CD4-positive, alpha-beta T cell (primary cell): ENCODE data around the gene SNX14. TPM values are rescaled to one million over a fixed set of nuclear protein-coding genes. Genes with fewer than 3 reads are reported as not detected.
A peak's percentile ranks its signal among the peaks of the same experiment; 100 is the strongest.

Experiments
- ATAC-seq: fragments of 200-7000 bp; cut with Tn5 transposase; one replicate; pipeline ENCODE4 v1.10.0; 2022; ENCODE audit warnings: mild to moderate bottlenecking; ENCODE audit not compliant: poor library complexity
- CTCF ChIA-PET: fragments of 350-600 bp; sonication (Branson Sonifier 250); formaldehyde crosslinking; loops from one replicate; lab custom pipeline; 2021; ENCODE audit warnings: antibody characterized with exemption, inconsistent platforms; lab: Charles Lee
- POLR2A ChIA-PET: fragments of 350-600 bp; sonication (Branson Sonifier 250); formaldehyde crosslinking; loops from one replicate; lab custom pipeline; 2021; ENCODE audit warnings: antibody characterized with exemption, inconsistent platforms; lab: Charles Lee
- DNase-seq, 14 experiments: peaks; one replicate each; pipeline ENCODE4 v3.0.0-alpha.2; 2013 to 2020; ENCODE audit warnings: mixed read lengths in 2 of 14
- H3K27ac ChIP-seq, 2 donors: one replicate each; pipeline versions ENCODE4 v1.5.1 to v1.7.0; 2013; ENCODE audit warnings: low read length in 2 of 2, low read depth in 1 of 2, mild to moderate bottlenecking in 1 of 2
- H3K27me3 ChIP-seq, 2 experiments: 1 replicate in 1 of 2; 2 replicates in 1 of 2; pipeline versions ENCODE4 v1.6.1 to v1.7.0; 2013; ENCODE audit warnings: low read length in 2 of 2, control low read depth in 1 of 2, mild to moderate bottlenecking in 1 of 2, moderate library complexity in 1 of 2; ENCODE audit not compliant: insufficient read depth in 2 of 2, control insufficient read depth in 1 of 2
- H3K36me3 ChIP-seq: one replicate; pipeline ENCODE4 v1.6.1; 2013; ENCODE audit warnings: low read length, control low read depth; ENCODE audit not compliant: insufficient read depth
- H3K4me1 ChIP-seq: one replicate; pipeline ENCODE4 v1.6.1; 2013; ENCODE audit warnings: low read length, control low read depth; ENCODE audit not compliant: insufficient read depth
- H3K4me3 ChIP-seq: one replicate; pipeline ENCODE4 v1.5.1; 2013; ENCODE audit warnings: mild to moderate bottlenecking, low read length, moderate library complexity
- H3K9me3 ChIP-seq, 2 experiments: 1 replicate in 1 of 2; 2 replicates in 1 of 2; pipeline versions ENCODE4 v1.6.1 to v1.7.0; 2013; ENCODE audit warnings: low read length in 2 of 2, mild to moderate bottlenecking in 2 of 2, control low read depth in 1 of 2, moderate library complexity in 1 of 2; ENCODE audit not compliant: control insufficient read depth in 1 of 2, insufficient read depth in 1 of 2
- H3K27ac Mint-ChIP-seq: one replicate; pipeline ENCODE4 v1.8.0; 2020; ENCODE audit warnings: mixed read lengths
- H3K27me3 Mint-ChIP-seq: one replicate; pipeline ENCODE4 v1.8.0; 2021; ENCODE audit warnings: mixed read lengths
- H3K36me3 Mint-ChIP-seq: one replicate; pipeline ENCODE4 v1.8.0; 2021; ENCODE audit warnings: low read depth, mixed read lengths
- H3K4me1 Mint-ChIP-seq: one replicate; pipeline ENCODE4 v1.8.0; 2021; ENCODE audit warnings: low read depth, mixed read lengths
- H3K4me3 Mint-ChIP-seq: one replicate; pipeline ENCODE4 v1.8.0; 2020; ENCODE audit warnings: mild to moderate bottlenecking, mixed read lengths
- H3K9me3 Mint-ChIP-seq: one replicate; pipeline ENCODE4 v1.8.0; 2020; ENCODE audit warnings: mixed read lengths
- CTCF ChIP-seq: fragments of 200-600 bp; IDR thresholded peaks from one replicate; pipeline ENCODE4 v1.8.0; 2022; ENCODE audit warnings: antibody characterized with exemption, mild to moderate bottlenecking
- intact Hi-C, 2 experiments: fragments of 100-400 bp; cut with DNase I in 1 of 2; cut with micrococcal nuclease in 1 of 2; formaldehyde crosslinking; loops; one replicate each; pipeline versions ENCODE4 v1.15.1 to v1.9.0; 2023 to 2025; cut with DNase I, micrococcal nuclease
- polyA plus RNA-seq, 2 donors: library from polyadenylated mRNA; unstranded; fragments of 120-200 nt; gene quantifications; one replicate each; pipeline ENCODE4 v1.2.1, GENCODE V29; 2013
- total RNA-seq, 174 experiments: library from RNA in 2 of 174; stranded (reverse) in 2 of 174; gene quantifications; one replicate each; pipeline ENCODE4 v1.2.3 and lab custom pipeline; 2021 to 2026

The SNX14 gene
- total RNA-seq (10 to 100 TPM; 30.8 to 31.5 TPM), total RNA-seq (lab: John Stamatoyannopoulos, UW) (9.8 to 85.2 (median 37.2) reads per million in 172 experiments)
- polyA plus RNA-seq (2013, experiment 1 of 2): 58.1 TPM
- polyA plus RNA-seq (2013, experiment 2 of 2): 50.8 TPM

GRCh38 chr6:85593438-85594196 lies at the start of gene SNX14:
Gene SNX14, minus strand, starts transcription at chr6:85593858. Its CDS starts 140 bp downstream, at chr6:85593718.
- Mint-ChIP-seq H3K9me3 (no peaks in the 10 kb centered on the region), H3K4me1 (peaks cover 58% of the 10 kb centered on the region), H3K36me3 (peaks cover 46% of the 10 kb centered on the region), H3K27me3 (no peaks in the 10 kb centered on the region), H3K27ac (peak within 1 kb of the TSS; percentile 85), H3K4me3 (peak within 1 kb of the TSS; percentile 95)
- ChIA-PET CTCF (interaction anchor here (0.7 to 2.5 kb wide), 5 partner anchors 33 to 85 kb away, joined by 3 to 8 read pairs (median 4); partner anchors contain the start of gene SYNCRIP), POLR2A (interaction anchor here (0.6 to 5.6 kb wide), 16 partner anchors 8 to 1734 kb away, joined by 3 to 174 read pairs (median 4); partner anchors contain the start of genes CYB5R4 and SYNCRIP)
- intact Hi-C loops: loop anchor here (1.0 to 5.0 kb wide), 3 partner anchors 49 to 85 kb away; partner anchors contain the start of gene SYNCRIP (in 2 of the 2)
- Histone ChIP-seq H3K36me3 (peaks cover 6% of the 10 kb centered on the region), H3K4me1 (peaks cover 25% of the 10 kb centered on the region), H3K27me3 (no peaks in the 10 kb centered on the region), H3K9me3 (peaks cover 0 to 3% of the 10 kb centered on the region in 2 experiments), H3K4me3 (peak within 1 kb of the TSS; percentile 86), H3K27ac (peak within 1 kb of the TSS; percentile 92 to 93)
- peak; percentile 56 to 89 (median 66) for DNase-seq
- no peak for TF ChIP-seq CTCF
- peak; percentile 72 for ATAC-seq

GRCh38 chr6:85642774-85643536 lies 49.3 kb upstream of the SNX14 start, which contains the start of gene SYNCRIP:
Gene SYNCRIP, minus strand, starts transcription at chr6:85642886. Its CDS starts 1,447 bp downstream, at chr6:85641439.
- ChIA-PET POLR2A (interaction anchor here (0.6 to 9.8 kb wide), 11 partner anchors 9 to 1783 kb away, joined by 3 to 849 read pairs (median 7); partner anchors contain the start of genes CYB5R4, NT5E and SNX14), CTCF (interaction anchor here (1.2 to 2.3 kb wide), 4 partner anchors 27 to 51 kb away, joined by 3 to 14 read pairs (median 7); partner anchors contain the start of gene SNX14)
- DNase-seq: peak; percentile 94 to 99 (median 98)
- peak within 1 kb of the TSS; percentile 96 to 99 for H3K27ac ChIP-seq
- no peaks in the 10 kb centered on the region for H3K27me3 Mint-ChIP-seq
- H3K9me3 Mint-ChIP-seq: no peaks in the 10 kb centered on the region
- no peaks in the 10 kb centered on the region for H3K27me3 ChIP-seq
- peak within 1 kb of the TSS; percentile 100 for H3K4me3 Mint-ChIP-seq
- intact Hi-C loops: loop anchor here (1.0 to 10.0 kb wide), 4 partner anchors 35 to 1778 kb away; partner anchors contain the start of gene SNX14 (in 1 of the 2)
- H3K27ac Mint-ChIP-seq: peak within 1 kb of the TSS; percentile 100
- ATAC-seq: peak; percentile 78
- peak within 1 kb of the TSS; percentile 88 for H3K4me3 ChIP-seq
- TF ChIP-seq CTCF: no peak
- peaks cover 25% of the 10 kb centered on the region for H3K36me3 ChIP-seq
- no peaks in the 10 kb centered on the region for H3K9me3 ChIP-seq
- H3K4me1 Mint-ChIP-seq: peaks cover 55% of the 10 kb centered on the region
- H3K36me3 Mint-ChIP-seq: peaks cover 61% of the 10 kb centered on the region
- H3K4me1 ChIP-seq: peaks cover 15% of the 10 kb centered on the region
